Esophagus muscularis mucosa (tissue), 3 donors: ENCODE results near the gene CTRB2.

Source experiments
- EP300 ChIP-seq: sonication (generic); formaldehyde crosslinking; IDR thresholded peaks from one replicate; pipeline ENCODE4 v1.6.1; 2017; ENCODE audit warnings: antibody characterized with exemption
- TF ChIP-seq, protein P1 (sequence below), 3 experiments: fragments of 200-600 bp in 2 of 3; fragments of 450-650 bp in 1 of 3; sonication (generic) in 2 of 3; IDR thresholded peaks; one replicate each; pipeline ENCODE4 v1.5.1; 2017 to 2019; ENCODE audit warnings: antibody characterized with exemption in 3 of 3, mild to moderate bottlenecking in 2 of 3, moderate library complexity in 1 of 3

DNA sequence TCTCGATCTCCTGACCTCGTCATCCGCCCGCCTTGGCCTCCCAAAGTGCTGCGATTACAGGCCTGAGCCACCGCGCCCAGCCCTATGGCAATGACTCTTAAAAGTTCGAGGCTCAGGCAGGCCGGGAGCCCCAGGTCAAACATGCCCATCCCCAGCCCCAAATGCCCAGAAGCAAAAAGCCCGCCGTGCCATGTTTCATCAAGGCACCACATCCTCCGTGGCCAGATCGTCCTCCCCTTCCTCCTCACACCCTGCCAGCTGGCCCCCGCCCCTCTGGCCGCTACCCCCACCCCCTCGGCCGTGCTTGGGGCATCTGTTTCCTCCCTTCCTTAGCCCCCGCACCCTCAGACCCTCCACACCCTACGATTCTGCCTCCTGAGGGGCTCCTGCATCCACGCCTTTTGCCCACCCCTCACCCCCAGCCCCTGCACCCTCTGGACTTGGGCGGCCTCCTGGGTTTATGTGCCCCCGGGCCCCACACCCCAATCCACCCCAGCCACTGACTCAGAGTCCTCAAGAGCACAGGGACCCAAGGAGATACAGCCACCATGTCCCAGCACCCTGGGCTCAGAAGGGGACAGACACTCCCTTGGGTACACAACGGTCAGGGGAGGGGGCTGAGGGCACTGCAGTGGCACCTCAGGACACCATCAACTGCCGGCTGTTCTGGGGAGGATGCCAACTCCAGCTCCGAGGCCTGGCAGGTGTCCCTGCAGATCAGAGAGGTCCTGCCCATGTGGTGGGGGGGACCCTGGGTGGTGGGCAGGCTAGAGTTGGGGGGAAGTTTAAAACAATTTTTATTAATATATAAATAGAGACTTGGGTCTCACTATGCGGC, 18.9 kb upstream of the CTRB2 start:
- TF ChIP-seq, protein P1, sequence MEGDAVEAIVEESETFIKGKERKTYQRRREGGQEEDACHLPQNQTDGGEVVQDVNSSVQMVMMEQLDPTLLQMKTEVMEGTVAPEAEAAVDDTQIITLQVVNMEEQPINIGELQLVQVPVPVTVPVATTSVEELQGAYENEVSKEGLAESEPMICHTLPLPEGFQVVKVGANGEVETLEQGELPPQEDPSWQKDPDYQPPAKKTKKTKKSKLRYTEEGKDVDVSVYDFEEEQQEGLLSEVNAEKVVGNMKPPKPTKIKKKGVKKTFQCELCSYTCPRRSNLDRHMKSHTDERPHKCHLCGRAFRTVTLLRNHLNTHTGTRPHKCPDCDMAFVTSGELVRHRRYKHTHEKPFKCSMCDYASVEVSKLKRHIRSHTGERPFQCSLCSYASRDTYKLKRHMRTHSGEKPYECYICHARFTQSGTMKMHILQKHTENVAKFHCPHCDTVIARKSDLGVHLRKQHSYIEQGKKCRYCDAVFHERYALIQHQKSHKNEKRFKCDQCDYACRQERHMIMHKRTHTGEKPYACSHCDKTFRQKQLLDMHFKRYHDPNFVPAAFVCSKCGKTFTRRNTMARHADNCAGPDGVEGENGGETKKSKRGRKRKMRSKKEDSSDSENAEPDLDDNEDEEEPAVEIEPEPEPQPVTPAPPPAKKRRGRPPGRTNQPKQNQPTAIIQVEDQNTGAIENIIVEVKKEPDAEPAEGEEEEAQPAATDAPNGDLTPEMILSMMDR (IDR thresholded peaks at IDR 0.05), result no peak
- no peak for TF ChIP-seq EP300
